ENCODE measurements around the gene RPL7A.
"Not testable (repeated sequence)": the region's sequence is repeated elsewhere in the genome, so short reads cannot be mapped to it uniquely, and the experiment has no call there.

RPL7A gene

GRCh38 chr9:133347985-133348717 is at the start of gene RPL7A, which contains the start of gene MED22:
Gene RPL7A (plus strand): TSS chr9:133348218. CDS start chr9:133348244, 26 bp downstream.
Gene MED22 (minus strand): TSS chr9:133348131. CDS start chr9:133346662, 1,469 bp downstream.
- DNase-seq: peak; percentile 97

GRCh38 chr9:133299996-133300395 is 48.0 kb upstream of the RPL7A start:
- DNase-seq: not testable (repeated sequence)

- DNase-seq: no peak
Measured at GRCh38 chr9:133301253-133302230, 46.5 kb upstream of the RPL7A start.

DNA sequence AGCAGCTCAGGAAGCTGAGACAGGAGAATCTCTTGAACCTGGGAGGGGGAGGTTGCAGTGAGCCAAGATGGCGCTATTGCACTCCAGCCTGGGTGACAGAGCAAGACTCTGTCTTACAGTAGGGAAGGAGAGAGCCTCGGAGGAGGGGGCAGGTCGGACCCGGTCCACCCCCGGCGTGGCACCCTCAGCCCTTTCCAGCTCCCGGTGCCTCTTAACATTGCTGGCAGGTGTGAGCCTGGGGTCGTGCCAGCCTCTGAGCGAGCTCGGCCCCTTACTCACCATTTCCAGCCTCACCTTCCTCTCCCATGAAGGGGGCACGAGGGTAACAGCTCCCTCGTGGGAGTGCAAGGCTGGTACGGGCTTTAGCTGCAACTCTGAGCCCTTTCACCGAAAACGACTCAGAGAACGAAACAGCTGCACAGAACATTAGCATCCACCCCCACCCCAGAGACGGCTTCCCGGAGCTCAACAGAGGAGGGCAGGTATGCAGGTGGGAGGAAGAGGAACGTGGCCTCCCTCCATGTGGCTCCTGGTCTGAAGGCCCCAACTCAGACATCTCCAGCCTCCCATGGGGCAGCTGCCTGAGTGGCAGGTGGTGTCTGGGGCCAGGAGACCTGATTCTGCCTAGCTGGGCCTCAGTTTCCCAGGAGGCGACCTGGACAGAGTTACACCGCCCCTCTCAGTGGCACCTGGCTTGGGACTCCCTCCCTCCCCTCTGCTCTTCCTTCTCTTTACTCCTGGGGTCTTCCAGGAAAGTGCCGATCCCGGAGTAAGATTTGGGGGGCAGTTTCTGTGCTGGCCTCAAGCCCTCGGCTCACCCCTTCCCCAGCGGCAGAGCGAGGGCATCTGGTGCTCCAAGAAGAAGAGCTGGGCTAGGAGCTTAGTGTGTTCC is 44.5 kb upstream of the RPL7A start:
- no peak for DNase-seq

DNA sequence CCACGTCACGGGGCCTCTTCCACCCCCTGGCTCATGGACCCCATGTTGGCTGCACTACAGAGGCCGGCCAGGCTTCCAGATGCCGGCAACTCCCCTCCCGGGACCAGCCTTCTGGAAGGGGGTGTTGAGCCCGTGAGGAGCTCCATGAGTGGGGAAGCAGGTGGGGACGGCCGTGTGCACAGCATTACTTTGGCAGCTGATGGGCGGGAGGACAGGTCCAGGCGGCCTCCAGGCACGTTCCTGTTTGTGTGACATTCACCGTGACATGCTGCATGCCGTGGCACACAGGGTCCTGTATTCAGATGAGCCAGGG is 43.9 kb upstream of the RPL7A start:
- no peak for DNase-seq

GRCh38 chr9:133304477-133305377 is 43.3 kb upstream of the RPL7A start:
- no peak for DNase-seq

- no peak for DNase-seq
Measured at GRCh38 chr9:133305731-133306130, 42.3 kb upstream of the RPL7A start.

DNA sequence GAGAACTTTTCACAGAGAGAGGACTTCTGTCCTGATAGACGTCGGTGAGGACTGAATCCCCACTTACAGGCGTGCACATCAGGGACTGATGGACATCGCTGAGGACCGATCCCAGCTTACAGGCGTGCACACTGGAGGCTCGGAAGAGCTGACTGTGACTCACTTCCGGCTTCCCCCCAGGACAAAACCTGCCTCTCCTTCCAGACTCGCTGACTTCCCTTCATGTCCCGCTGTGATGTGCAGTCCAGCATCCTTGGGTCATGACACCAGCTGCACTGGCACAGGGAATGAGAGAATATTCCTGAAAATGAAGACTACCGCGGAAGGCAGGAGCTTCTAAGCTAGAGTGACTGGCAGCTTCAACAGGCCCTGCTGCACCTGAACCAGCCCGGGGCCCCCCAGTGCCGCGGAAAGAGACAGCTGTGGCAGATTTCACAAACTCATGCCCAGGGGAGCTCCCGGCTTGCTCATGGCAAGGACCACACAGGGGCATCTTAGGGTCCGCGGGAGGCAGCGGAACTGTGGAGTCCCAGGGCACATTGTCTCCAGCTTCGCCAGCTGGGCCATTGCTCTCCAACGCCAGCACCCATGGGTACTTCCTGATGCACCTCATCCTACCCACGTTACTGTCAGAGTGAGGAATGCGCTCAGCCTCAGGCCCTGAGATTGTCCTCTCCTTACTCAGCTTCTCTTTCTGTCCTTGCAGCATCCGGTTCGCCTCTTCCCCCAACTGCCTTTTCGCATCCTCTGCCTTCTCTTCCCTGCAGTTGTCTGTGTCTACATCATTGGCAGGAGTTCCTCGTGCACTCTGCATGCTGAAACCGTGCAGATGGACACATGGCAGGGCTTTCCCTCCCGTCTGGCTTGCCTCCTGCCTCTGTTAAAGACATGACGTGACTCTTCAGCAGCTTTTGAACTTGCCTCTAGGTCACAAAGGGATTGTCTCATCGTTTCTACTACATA is 41.5 kb upstream of the RPL7A start:
- DNase-seq: no peak

- DNase-seq: no peak
Measured at GRCh38 chr9:133307301-133307700, 40.7 kb upstream of the RPL7A start.

DNA sequence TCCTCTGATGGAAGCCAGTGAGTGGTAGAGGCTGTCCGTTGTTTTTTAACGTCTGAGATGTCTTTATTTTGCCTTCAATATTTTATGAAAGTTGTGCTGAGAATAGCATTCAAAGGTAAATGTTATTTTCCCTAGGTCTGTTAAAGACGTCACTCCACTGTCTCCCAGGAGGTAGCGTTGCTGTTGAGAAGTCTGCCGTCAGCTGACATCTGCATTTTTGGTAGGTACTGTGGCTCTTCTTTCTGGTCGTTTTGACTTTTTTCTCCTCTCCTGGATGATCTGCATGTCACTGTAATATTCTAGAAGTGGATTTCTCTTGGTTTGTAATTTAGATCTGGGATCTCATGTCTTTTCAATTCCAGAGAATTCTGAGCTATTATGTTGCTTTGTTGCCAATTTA is 38.4 kb upstream of the RPL7A start:
- DNase-seq: no peak

DNA sequence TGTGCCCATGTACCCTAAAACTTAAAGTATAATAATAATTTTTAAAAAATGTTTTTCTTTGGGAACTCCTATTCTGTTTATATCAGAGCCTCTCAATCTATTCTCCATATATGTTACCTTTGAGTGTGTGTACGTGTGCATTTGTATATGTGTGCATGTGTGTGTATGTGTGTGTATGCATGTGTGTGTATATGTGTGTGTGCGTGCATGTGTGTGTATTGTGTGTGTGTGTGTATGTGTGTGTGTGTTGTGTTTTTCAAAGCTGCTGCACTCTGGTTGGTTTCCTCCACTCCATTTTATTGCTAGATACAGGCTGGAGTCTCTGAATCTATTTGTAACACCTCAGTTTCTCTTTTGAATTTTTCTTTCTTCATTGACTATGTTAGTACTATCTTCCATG is 32.0 kb upstream of the RPL7A start:
- DNase-seq: no peak

- not testable (repeated sequence) for DNase-seq
Measured at GRCh38 chr9:133317551-133317950, 30.5 kb upstream of the RPL7A start.

DNA sequence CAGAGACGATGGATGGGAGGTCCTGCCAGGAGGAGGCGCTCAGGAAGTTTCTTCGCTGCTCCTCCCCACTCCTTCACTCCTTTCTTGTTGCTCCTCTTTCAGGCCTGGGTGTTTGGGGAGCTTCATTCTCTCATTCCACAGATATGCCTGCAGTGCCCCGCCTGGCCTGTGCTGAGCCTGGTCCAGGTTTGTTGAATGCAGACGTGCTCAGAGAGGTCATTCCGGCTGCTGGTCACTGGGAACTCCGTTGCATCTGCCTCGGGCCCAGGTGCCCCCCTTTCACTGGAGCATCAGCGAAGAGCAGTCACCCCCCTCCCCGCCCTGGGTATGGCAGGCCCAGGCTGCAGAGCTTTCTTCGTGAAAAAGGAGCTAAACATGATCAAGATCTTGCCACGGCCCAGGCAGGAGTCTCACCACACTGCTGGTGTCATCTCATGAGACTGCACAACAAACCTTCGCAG is 27.6 kb upstream of the RPL7A start:
- DNase-seq: no peak

GRCh38 chr9:133321411-133321935 is 26.5 kb upstream of the RPL7A start:
- no peak for DNase-seq

DNA sequence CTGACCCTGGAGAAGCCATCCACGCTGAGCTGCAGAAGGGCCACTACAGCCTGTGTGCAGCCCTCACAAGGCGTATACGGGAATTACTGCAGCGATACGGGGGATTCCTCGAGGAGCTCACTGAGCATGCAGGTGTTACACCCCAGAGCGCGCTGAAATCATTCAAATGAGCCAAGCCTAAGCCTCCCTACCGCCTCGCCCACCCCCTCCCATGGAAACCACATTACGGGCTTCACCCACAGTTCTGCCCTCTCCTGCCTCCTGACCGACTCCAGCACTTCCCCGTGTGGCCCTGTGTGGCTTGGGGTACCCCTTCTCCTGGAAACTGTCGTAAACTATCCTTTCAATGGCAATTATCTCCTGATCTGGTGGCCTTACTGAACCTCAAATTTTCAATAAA is 25.3 kb upstream of the RPL7A start:
- no peak for DNase-seq

DNA sequence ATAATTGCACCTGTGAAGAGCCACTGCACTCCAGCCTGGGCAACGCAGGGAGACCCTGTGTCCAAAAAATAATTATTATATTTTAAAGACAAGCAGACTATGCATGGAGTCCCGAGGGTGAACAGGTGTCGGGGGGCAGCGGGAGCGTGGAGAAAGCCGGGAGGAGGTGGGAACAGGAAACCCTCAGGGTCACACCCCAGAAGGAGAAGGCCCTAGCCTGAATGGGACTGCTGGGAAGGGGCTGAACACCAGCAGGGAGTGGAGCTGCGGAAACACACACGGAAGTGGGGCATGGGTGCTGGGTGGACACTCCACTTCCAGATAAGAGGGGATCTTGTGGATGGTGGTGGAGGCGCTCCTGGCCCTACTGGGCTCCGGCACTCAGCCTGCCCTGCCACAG is 24.8 kb upstream of the RPL7A start:
- no peak for DNase-seq

GRCh38 chr9:133323991-133324703 is 23.9 kb upstream of the RPL7A start:
- no peak for DNase-seq

DNA sequence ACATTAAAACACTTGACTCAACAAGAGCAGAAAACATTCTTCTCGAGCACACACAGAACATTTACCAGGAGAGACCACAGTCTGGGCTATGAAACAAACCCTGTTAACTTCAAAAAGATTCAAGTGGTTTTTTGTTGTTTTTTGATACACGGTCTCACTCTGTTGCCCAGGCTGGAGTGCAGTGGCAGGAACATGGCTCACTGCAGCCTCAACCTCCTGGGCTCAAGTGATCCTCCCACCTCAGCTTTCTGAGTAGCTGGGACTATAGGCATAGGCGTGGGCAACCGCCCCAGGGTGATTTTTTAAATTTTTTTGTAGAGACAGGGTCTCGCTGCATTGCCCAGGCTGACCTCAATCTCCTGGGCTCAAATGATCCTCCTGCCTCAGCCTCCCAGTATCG is 21.0 kb upstream of the RPL7A start:
- DNase-seq: not testable (repeated sequence)

DNA sequence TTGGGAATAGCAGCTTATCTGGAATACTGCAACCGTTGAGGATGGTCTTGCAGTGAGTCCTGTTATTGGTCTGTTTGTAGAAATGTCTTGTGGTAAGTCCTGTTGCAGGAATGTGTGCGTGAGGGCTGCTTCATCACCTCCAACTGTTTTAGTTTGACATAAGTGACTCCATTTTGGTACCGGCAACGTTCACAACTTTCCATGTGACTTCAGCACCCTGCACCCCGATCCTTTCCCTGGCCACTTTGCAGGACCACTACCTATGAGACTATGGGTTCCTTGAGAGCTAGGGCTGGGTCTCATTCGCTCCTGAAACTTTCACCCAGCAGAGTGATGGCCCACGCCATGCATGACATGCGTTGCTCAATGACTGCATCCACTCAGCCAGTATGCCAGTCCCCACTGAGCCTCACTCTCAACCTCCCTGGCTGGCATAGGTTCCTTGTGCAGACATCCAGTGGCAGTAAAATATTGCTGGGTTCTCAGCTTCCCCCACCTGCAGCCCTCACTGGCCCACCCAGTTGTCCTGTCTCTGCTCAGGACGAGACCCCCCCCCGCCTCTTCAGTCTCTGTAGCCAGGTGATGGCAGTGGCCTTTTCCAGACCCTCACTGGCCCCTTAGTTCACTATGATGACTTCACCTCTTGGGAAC is 20.1 kb upstream of the RPL7A start:
- DNase-seq: no peak
